OCI-LY3 (cell line): Measurements from ENCODE around the gene LILRA1.

Source experiments
- CTCF ChIP-seq: fragments of 200-600, 300-600 bp; sonication (generic); IDR thresholded peaks from 2 replicates; pipeline ENCODE4 v1.5.1; 2014; ENCODE audit warnings: antibody characterized with exemption, low read length, low read depth
- EZH2phosphoT487 ChIP-seq: fragments of 200-600 bp; shearing (Covaris generic); IDR thresholded peaks from 2 replicates; pipeline ENCODE4 v1.6.1; 2018; ENCODE audit warnings: antibody characterized with exemption, mixed run types, low read depth

- no peak for TF ChIP-seq CTCF
- no peak for TF ChIP-seq EZH2phosphoT487
Observed at GRCh38 chr19:54620464-54620863, 27.0 kb downstream of the LILRA1 start.
